GM23338 (cell line): ENCODE measurements around the gene ADRA1B.

Source experiments
- ETS1 ChIP-seq: IDR thresholded peaks from 2 replicates; pipeline ENCODE4 v1.6.1; 2016; ENCODE audit warnings: antibody characterized with exemption
- EZH2 ChIP-seq: fragments of 200-600 bp; sonication (generic); IDR thresholded peaks from one replicate; pipeline ENCODE4 v1.8.0; 2017; ENCODE audit warnings: antibody characterized with exemption, mild to moderate bottlenecking, low read depth; ENCODE audit not compliant: unreplicated experiment
- POLR2AphosphoS5 ChIP-seq: IDR thresholded peaks from 2 replicates; pipeline ENCODE4 v1.6.1; 2016; ENCODE audit warnings: antibody characterized with exemption, low read depth
- TF ChIP-seq, protein P1 (sequence below), 2 experiments: fragments of 200-600 bp in 1 of 2; sonication (generic) in 1 of 2; conservative IDR thresholded peaks; 2 replicates each; pipeline versions ENCODE4 v1.5.1 to v1.6.1; 2016 to 2017; ENCODE audit warnings: antibody characterized with exemption in 2 of 2, low read depth in 2 of 2, mild to moderate bottlenecking in 2 of 2, moderate library complexity in 1 of 2

GRCh38 chr5:159906463-159906862, 9.8 kb upstream of the ADRA1B start:
- TF ChIP-seq, protein P1, sequence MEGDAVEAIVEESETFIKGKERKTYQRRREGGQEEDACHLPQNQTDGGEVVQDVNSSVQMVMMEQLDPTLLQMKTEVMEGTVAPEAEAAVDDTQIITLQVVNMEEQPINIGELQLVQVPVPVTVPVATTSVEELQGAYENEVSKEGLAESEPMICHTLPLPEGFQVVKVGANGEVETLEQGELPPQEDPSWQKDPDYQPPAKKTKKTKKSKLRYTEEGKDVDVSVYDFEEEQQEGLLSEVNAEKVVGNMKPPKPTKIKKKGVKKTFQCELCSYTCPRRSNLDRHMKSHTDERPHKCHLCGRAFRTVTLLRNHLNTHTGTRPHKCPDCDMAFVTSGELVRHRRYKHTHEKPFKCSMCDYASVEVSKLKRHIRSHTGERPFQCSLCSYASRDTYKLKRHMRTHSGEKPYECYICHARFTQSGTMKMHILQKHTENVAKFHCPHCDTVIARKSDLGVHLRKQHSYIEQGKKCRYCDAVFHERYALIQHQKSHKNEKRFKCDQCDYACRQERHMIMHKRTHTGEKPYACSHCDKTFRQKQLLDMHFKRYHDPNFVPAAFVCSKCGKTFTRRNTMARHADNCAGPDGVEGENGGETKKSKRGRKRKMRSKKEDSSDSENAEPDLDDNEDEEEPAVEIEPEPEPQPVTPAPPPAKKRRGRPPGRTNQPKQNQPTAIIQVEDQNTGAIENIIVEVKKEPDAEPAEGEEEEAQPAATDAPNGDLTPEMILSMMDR (conservative IDR thresholded peaks at IDR 0.05; ENCODE audit: low read depth in 2 of 2), result no peak
- TF ChIP-seq EZH2, result no peak
- TF ChIP-seq POLR2AphosphoS5, result no peak
- TF ChIP-seq ETS1, result no peak
